HUDEP-2 (cell line): ENCODE data around the gene ARL6.
"Not testable (repeated sequence)": the region's sequence is repeated elsewhere in the genome, so short reads cannot be mapped to it uniquely, and the experiment has no call there.

ENCODE experiments used
- DNase-seq, 76 experiments: peaks; one replicate each; lab custom pipeline; 2025; ENCODE audit not compliant: unreplicated experiment in 76 of 76; lab: John Stamatoyannopoulos, UW

The ARL6 gene

DNA sequence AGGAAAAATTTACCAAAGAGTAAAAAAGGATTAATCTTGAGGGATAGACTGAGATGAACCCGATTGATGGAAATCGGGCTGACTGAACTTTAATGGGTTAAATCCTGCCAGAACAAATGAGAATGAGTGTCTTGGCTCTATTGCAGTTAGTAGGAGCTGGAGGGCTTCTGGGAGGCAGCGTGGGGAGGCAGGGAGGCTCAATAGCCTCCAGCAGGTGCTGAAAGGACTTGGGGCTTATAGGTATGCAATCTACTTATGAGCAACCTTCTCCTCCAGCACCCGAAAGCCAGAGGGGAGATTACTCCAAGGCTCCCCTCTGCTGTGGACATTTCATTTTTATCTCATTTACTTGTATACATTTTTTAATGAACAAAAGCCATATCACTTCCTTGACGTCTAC, 56.2 kb downstream of the ARL6 start:
- DNase-seq = peak in 1 of 76 experiments; percentile 1

GRCh38 chr3:97821287-97821773, 56.8 kb downstream of the ARL6 start:
- peak in 36 of 76 experiments; percentile 1 to 67 (median 46) for DNase-seq

DNA sequence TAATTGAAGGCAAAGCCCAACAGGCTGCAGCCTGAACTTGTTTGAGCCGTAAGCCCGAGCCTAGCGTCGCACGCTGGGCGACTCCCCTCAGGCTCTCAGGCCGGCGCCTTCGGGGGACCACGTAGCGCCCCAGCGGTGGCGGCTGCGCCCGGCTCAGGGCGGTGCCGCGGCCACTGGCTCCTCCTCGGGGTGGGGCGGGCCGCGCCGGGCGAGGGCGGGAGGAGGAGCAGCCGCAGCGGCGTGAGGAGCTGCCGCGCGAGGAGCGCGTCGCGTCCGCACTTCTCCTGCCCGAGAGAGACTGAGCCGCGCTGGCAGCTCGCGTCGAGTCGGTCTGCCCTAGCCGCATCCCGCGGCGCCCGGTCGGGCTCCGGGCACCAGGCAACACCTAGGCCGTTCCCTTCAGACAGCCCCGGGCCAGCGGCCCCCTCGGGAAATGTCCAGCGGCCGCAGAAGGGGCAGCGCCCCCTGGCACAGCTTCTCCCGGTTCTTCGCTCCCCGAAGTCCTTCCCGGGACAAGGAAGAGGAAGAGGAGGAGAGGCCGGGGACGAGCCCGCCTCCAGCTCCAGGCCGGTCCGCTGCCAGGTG, 57.3 kb downstream of the ARL6 start, which contains the start of gene CRYBG3:
TSS of gene CRYBG3 (plus strand) at position 238 of the 585 bp plus-strand sequence. CDS start at position 434, 196 bp downstream.
- DNase-seq = peak in 75 of 76 experiments; percentile 8 to 88 (median 68)

- DNase-seq = peak in 7 of 76 experiments; percentile 5 to 19 (median 11)
Measured at GRCh38 chr3:97822359-97822775, 57.8 kb downstream of the ARL6 start.

DNA sequence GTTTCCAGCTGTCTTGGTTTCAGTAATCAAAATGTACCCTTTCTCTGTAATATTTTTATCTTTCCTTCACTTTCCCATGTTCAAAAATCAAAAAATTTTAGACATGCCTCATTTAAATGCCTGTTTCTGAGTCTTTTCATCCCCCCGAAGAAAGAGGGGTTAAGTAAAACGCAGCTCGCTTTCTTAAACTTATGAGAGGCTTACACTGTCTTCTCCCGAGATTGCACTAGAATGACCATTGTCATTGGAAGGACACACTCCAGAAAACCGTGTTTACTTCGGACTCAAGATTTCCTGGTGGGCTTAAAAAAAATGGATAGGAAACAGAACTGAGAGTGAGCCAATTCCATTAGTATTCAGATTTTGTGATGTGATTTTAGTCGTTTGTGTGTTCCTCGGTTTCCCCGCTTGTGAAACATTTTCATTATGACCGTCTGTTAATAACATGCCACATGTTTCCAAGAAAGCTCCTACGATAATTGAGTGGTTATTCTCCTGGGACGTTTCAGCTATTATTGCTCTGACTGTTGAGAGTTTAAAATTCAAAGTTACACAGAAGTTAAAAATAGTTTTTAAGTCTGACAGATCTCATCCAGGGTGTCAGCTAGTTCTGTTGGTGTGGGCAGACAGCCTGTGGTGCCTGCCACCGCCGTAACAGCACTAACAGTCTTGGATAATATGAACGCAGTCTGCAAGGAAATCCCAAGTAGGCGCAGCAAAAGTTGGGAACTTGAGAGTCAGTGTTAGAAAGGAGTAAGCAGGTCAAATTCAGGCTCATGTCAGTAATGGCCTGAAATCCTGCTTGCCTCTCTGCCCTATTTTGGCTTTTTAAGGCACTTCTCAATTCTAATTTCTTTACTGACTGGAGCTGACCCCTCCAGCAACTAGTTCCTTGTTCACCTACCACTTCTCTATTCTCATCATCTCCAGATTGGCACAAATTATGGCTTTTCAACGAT, 58.8 kb downstream of the ARL6 start:
- no peak for DNase-seq

- no peak for DNase-seq
Measured at GRCh38 chr3:97825101-97825500, 60.5 kb downstream of the ARL6 start.

DNA sequence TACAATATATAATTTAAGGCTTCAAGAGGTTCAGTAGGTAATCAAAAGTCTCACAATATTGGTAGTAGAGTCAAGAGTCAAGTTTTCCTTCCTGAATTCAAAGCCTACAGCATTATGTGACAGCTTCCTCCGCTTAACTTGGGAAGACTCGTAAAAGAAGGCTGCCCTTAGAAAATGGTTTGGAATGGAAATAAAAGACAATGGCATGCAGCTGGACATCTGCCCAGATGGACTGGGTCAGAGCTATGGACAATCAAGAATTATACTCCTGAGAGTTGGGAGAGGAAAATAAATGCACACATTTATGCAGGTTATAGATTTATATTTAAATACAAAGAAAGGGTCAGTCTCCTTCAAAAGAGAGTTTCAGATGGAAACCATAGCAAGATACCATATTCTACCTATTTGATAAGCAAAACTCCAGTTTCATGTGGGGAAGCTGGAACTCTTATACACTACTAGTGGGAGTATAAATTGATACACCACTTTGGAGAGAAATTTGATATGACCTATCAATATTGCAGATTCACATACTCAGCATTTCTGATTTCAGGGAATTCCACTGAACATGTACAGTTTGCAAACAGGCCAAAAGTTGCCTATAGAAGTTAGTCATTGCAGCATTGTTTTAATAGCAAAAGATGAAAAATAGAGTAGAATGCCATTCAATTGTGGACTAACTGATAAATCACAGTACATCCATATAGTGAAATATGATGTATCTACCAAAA, 63.3 kb downstream of the ARL6 start:
- no peak for DNase-seq

GRCh38 chr3:97829198-97829597, 64.6 kb downstream of the ARL6 start:
- no peak for DNase-seq

- DNase-seq = no peak
Measured at GRCh38 chr3:97830638-97831037, 66.1 kb downstream of the ARL6 start.

- no peak for DNase-seq
Measured at GRCh38 chr3:97831140-97831539, 66.6 kb downstream of the ARL6 start.

DNA sequence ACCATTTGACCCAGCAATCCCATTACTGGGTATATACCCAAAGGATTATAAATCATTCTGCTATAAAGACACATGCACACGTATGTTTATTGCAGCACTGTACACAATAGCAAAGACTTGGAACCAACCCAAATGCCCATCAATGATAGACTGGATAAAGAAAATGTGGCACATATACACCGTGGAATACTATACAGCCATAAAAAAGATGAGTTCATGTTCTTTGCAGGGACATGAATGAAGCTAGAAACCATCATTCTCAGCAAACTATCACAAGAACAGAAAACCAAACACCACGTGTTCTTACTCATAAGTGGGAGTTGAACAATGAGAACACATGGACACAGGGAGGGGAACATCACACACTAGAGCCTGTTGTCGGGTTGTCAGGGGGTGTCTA, 68.6 kb downstream of the ARL6 start:
- DNase-seq = not testable (repeated sequence)

DNA sequence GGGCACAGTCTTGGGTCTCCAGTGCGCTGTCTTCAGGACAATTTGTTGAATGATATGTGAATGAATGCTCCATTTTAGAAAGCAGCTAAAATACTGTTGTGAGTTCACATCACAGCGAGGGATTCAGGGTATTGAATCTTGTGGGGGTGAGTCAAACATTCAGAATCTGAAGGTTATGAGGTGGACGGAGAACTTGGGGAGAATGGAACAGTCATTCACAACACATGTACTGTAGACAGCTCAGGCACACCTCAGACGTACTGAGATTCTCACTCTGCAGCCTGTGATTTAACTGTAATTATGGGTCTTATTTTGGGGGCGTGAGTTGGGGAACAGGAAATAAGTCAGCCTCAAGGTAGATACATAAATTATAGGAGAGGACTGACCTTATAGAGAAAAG, 71.2 kb downstream of the ARL6 start:
- DNase-seq = no peak

DNA sequence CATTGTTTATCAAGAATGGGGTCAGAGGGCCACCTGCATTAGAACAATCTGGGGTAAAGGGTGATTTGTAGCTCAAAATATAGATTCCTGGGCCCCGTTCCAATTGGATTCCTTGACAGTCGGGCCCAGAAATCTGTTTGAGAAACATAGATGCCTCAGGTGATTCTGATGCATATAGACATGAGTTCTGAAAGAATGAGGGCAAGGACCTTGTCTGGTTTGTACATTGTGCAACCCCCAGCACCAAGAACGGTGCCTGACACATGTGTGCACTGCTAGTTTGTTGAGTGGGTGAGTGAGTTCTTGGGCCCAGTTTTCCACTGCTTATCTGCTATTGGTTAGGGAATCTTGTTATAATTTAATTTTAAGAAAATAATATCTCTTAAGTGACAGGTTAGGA, 73.8 kb downstream of the ARL6 start:
- no peak for DNase-seq

DNA sequence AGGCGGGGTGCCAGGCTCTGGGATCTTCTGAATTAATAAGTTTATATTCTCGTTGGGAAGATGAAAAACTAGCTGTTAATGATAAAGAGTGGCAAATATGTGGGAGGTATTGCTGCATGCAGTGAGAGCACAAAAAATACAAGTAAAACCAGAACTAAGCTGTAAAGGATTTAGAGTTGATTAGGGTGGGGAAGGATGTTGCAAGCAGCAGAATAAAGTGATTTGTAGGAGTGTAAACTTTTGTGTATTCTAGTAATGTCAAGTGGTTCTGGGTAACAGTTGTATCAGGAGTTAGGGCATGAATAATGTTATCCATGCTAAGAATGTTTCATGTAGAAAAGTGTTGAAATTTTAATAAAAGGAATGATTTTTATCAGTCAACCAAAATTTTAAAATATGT, 75.4 kb downstream of the ARL6 start:
- DNase-seq = no peak

- DNase-seq = no peak
Measured at GRCh38 chr3:97841304-97841703, 76.7 kb downstream of the ARL6 start.

- DNase-seq = no peak
Measured at GRCh38 chr3:97841956-97842355, 77.4 kb downstream of the ARL6 start.

DNA sequence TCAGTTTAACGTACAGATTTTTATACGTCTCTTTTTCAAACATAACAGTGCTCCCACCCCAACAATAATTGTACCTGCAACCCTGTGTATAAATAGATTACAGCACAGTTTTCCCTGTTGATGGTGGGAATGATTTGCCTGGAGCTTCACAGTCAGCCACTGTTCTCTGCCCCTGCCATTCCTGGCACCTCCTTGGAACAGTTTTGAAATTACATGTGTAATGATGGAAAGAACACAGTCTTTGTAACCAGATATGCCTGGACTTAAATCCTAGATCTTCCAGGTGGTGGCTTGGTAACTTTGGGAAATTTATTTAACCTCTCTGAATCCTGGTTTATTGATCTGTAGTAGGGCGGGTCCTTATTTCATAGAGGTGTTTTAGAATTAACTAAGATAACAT, 84.2 kb downstream of the ARL6 start:
- no peak for DNase-seq
